Thyroid gland (tissue), 4 donors: ENCODE measurements around the gene EVA1A. TPM values are rescaled to one million over a fixed set of nuclear protein-coding genes. Genes with fewer than 3 reads are reported as not detected.

Source experiments
- DNase-seq, 2 donors: peaks; one replicate each; pipeline ENCODE4 v3.0.0-alpha.2; 2019
- H3K27ac ChIP-seq, 3 donors: fragments of 200-600 bp; sonication (generic); 1 replicate in 2 of 3; 2 replicates in 1 of 3; pipeline ENCODE4 v1.5.1; 2016 to 2019; ENCODE audit warnings: mild to moderate bottlenecking in 1 of 3, moderate library complexity in 1 of 3
- H3K27me3 ChIP-seq: fragments of 200-600 bp; sonication (generic); one replicate; pipeline ENCODE4 v1.5.1; 2019
- H3K36me3 ChIP-seq, 2 donors: fragments of 200-600 bp; sonication (generic); one replicate each; pipeline ENCODE4 v1.5.1; 2016 to 2019
- H3K4me1 ChIP-seq, 2 donors: fragments of 200-600 bp; sonication (generic); one replicate each; pipeline ENCODE4 v1.5.1; 2017 to 2019
- H3K4me3 ChIP-seq, 3 donors: fragments of 200-600 bp; sonication (generic); replicated peaks in 1 of 3; 1 replicate in 2 of 3; 2 replicates in 1 of 3; pipeline ENCODE4 v1.5.1; 2016; ENCODE audit warnings: mild to moderate bottlenecking in 1 of 3
- H3K9me3 ChIP-seq: fragments of 200-600 bp; sonication (generic); one replicate; pipeline ENCODE4 v1.5.1; 2017
- CTCF ChIP-seq, 6 experiments: fragments of 200-600 bp in 3 of 6; fragments of 450-650 bp in 3 of 6; sonication (generic) in 3 of 6; IDR thresholded peaks; one replicate each; pipeline ENCODE4 v1.5.1; 2016 to 2019; ENCODE audit warnings: antibody characterized with exemption in 6 of 6, mild to moderate bottlenecking in 2 of 6, inconsistent platforms in 1 of 6, moderate library complexity in 1 of 6
- POLR2A ChIP-seq, 2 donors: fragments of 450-650 bp; IDR thresholded peaks; one replicate each; pipeline ENCODE4 v1.6.1; 2017; ENCODE audit warnings: antibody characterized with exemption in 2 of 2, mild to moderate bottlenecking in 2 of 2, moderate library complexity in 1 of 2
- WGBS, 2 donors: methylation state at CpG; one replicate each; pipeline ENCODE4 v1.1.5; 2017; 5-methylcytosine and 5-hydroxymethylcytosine counted together
- intact Hi-C: fragments of 100-400 bp; cut with DNase I; formaldehyde crosslinking; loops from one replicate; pipeline ENCODE4 v1.15.1; 2023
- total RNA-seq, 4 donors: library from RNA; depleted of rRNA; stranded (reverse); fragments of >200 nt; gene quantifications; one replicate each; pipeline ENCODE4 v1.2.3, GENCODE V29; 2016

EVA1A gene
- 10 to 100 TPM in 3 of 4 donors, 1 to 10 TPM in 1; 3.6 to 19.8 (median 12.3) TPM for total RNA-seq

- no peaks in the 10 kb centered on the region for H3K9me3 ChIP-seq
- no peaks in the 10 kb centered on the region for H3K36me3 ChIP-seq
- TF ChIP-seq CTCF (IDR thresholded peaks at IDR 0.05) (no peak), POLR2A (IDR thresholded peaks at IDR 0.05) (peak in 1 of 2 donors; percentile 41)
- H3K27me3 ChIP-seq: no peaks in the 10 kb centered on the region
- intact Hi-C loops: no loop called here
- DNase-seq: peak; percentile 37 to 61
- peak within 1 kb of the TSS in 2 of 3 donors; percentile 46 to 51 for H3K4me3 ChIP-seq
- H3K27ac ChIP-seq: peak within 1 kb of the TSS in 2 of 3 donors; percentile 73 to 76
- WGBS, 2 donors: 6 to 7% methylated on average over 16 to 19 of the region's 46 CpGs
- peaks cover 10 to 20% of the 10 kb centered on the region in 2 donors for H3K4me1 ChIP-seq
Measured at GRCh38 chr2:75560768-75561565, at the start of gene EVA1A. EVA1A (minus strand) TSS chr2:75560939; CDS start chr2:75518140, 42,799 bp downstream.

GRCh38 chr2:75609937-75610508, 49.3 kb upstream of the EVA1A start:
- TF ChIP-seq CTCF (IDR thresholded peaks at IDR 0.05) (no peak), POLR2A (IDR thresholded peaks at IDR 0.05) (no peak)
- Histone ChIP-seq H3K36me3 (no peaks in the 10 kb centered on the region), H3K4me1 (peaks cover 33 to 36% of the 10 kb centered on the region in 2 donors), H3K27ac (no peak overlapping the region), H3K9me3 (no peaks in the 10 kb centered on the region), H3K27me3 (no peaks in the 10 kb centered on the region), H3K4me3 (no peak overlapping the region)
- DNase-seq: no peak
- 80 to 85% methylated on average over 7 of the region's 7 CpGs for WGBS, 2 donors
- intact Hi-C loops: loop anchor here (5.0 kb wide), 1 partner anchor 148 kb away; no protein-coding TSS in a partner anchor

GRCh38 chr2:75609334-75609689, 48.6 kb upstream of the EVA1A start:
- H3K36me3 ChIP-seq: no peaks in the 10 kb centered on the region
- H3K4me1 ChIP-seq: peaks cover 39 to 43% of the 10 kb centered on the region in 2 donors
- no peak for DNase-seq
- no peak overlapping the region for H3K27ac ChIP-seq
- no peaks in the 10 kb centered on the region for H3K9me3 ChIP-seq
- no peaks in the 10 kb centered on the region for H3K27me3 ChIP-seq
- TF ChIP-seq CTCF (IDR thresholded peaks at IDR 0.05) (peak in 2 of 6 experiments; percentile 0 to 7), POLR2A (IDR thresholded peaks at IDR 0.05) (no peak)
- 57 to 61% methylated on average over 4 to 5 of the region's 5 CpGs for WGBS, 2 donors
- no peak overlapping the region for H3K4me3 ChIP-seq
- intact Hi-C loops: no loop called here

GRCh38 chr2:75608684-75609333, 48.1 kb upstream of the EVA1A start:
- H3K9me3 ChIP-seq: no peaks in the 10 kb centered on the region
- no peak overlapping the region for H3K4me3 ChIP-seq
- peak overlapping the region; percentile 44 to 95 (median 72) for H3K27ac ChIP-seq
- intact Hi-C loops: no loop called here
- DNase-seq: peak; percentile 67 to 74
- WGBS, 2 donors: 19% methylated on average over 12 to 15 of the region's 25 CpGs
- TF ChIP-seq POLR2A (IDR thresholded peaks at IDR 0.05): no peak
- peak; percentile 86 to 97 (median 88) for TF ChIP-seq CTCF (IDR thresholded peaks at IDR 0.05)
- H3K36me3 ChIP-seq: no peaks in the 10 kb centered on the region
- peaks cover 41 to 45% of the 10 kb centered on the region in 2 donors for H3K4me1 ChIP-seq
- no peaks in the 10 kb centered on the region for H3K27me3 ChIP-seq
